ENCODE results near the gene DGUOK. TPM values are rescaled to one million over a fixed set of nuclear protein-coding genes. Genes with fewer than 3 reads are reported as not detected.
A peak's percentile ranks its signal among the peaks of the same experiment; 100 is the strongest.
"Not testable (repeated sequence)": the region's sequence is repeated elsewhere in the genome, so short reads cannot be mapped to it uniquely, and the experiment has no call there.

Gene DGUOK
- 18.1 TPM for total RNA-seq
- long read RNA-seq, transcript DGUOK-208 (6 exons, 1,029 nt): minor isoform, 5 of 36 reads
- long read RNA-seq, transcript DGUOK-201 (7 exons, 1,144 nt): major isoform, 17 of 36 reads
- long read RNA-seq, partial matches to known transcripts: 1 of 36 reads
- long read RNA-seq, other reads (novel, unspliced or antisense): 6 of 36 reads

GRCh38 chr2:73926493-73927327, at the start of gene DGUOK:
Gene DGUOK, plus strand, starts transcription at chr2:73926880. Its CDS starts 31 bp downstream, at chr2:73926911.
- peak; percentile 100 for ATAC-seq
- peak; percentile 97 for DNase-seq
- intact Hi-C loops (cut with micrococcal nuclease): no loop called here

- peak; percentile 50 for ATAC-seq
- no peak for DNase-seq
- intact Hi-C loops (cut with micrococcal nuclease): no loop called here
Measured at GRCh38 chr2:73877071-73877802, 49.4 kb upstream of the DGUOK start.

DNA sequence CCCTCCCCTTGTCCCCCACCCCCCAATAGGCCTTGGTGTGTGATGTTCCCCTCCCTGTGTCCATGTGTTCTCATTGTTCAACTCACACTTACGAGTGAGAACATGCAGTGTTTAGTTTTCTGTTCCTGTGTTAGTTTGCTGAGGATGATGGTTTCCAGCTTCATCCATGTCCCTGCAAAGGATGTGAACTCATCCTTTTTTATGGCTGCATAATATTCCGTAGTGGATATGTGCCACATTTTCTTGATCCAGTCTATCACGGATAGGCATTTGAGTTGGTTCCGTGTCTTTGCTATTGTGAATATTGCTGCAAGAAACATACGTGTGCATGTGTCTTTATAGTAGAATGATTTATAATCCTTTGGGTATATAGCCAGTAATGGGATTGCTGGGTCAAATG, 48.7 kb upstream of the DGUOK start:
- intact Hi-C loops (cut with micrococcal nuclease); ATAC-seq; DNase-seq: not testable (repeated sequence)

DNA sequence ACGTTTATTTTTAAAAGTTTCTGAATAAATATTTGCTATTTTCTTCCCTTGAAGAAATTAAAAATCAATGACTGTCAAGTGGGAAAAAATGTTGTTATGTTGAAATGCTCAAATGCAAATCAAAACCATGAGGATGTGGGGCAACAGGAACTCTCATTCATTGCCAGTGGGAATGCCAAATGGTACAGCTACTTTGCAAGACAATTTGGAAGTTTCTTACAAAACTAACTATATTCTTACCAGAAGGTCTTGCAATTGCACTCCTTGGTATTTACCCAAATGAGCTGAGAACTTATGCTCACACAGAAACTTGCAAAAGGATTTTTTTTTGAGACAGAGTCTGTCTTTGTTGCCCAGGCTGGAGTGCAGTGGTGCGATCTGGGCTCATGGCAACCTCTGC, 41.3 kb upstream of the DGUOK start:
- intact Hi-C loops (cut with micrococcal nuclease): no loop called here
- DNase-seq (no peak), ATAC-seq (no peak)

- ATAC-seq: no peak
- intact Hi-C loops (cut with micrococcal nuclease): no loop called here
Measured at GRCh38 chr2:73886357-73886756, 40.3 kb upstream of the DGUOK start.

GRCh38 chr2:73887596-73888353, 38.9 kb upstream of the DGUOK start:
- intact Hi-C loops (cut with micrococcal nuclease); ATAC-seq; DNase-seq: not testable (repeated sequence)

More at GRCh38 chr2:73886357-73886756, 40.3 kb upstream of the DGUOK start:
- DNase-seq: no peak

DNA sequence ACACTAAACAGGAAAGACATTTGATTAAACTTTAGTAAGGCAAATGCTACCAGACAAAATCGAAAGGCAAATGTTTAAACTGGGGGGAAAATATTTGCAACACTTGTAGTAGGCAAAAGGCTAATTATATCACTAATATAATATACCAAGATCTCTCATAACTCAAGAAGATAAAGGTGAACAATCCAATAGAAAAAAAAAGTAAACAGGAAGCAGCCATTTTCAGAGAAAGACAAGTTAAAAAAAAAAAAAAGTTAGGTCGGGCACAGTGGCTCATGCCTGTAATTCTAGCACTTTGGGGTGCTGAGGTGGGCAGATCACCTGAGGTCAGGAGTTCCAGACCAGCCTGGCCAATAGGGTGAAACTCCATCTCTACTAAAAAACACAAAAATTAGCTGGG, 38.3 kb upstream of the DGUOK start:
- no peak for ATAC-seq
- DNase-seq: no peak
- intact Hi-C loops (cut with micrococcal nuclease): no loop called here

GRCh38 chr2:73889206-73889605, 37.5 kb upstream of the DGUOK start:
- intact Hi-C loops (cut with micrococcal nuclease): no loop called here
- ATAC-seq: no peak
- DNase-seq: no peak

GRCh38 chr2:73890301-73891092, 36.2 kb upstream of the DGUOK start:
- ATAC-seq (no peak), DNase-seq (no peak)
- intact Hi-C loops (cut with micrococcal nuclease): no loop called here

DNA sequence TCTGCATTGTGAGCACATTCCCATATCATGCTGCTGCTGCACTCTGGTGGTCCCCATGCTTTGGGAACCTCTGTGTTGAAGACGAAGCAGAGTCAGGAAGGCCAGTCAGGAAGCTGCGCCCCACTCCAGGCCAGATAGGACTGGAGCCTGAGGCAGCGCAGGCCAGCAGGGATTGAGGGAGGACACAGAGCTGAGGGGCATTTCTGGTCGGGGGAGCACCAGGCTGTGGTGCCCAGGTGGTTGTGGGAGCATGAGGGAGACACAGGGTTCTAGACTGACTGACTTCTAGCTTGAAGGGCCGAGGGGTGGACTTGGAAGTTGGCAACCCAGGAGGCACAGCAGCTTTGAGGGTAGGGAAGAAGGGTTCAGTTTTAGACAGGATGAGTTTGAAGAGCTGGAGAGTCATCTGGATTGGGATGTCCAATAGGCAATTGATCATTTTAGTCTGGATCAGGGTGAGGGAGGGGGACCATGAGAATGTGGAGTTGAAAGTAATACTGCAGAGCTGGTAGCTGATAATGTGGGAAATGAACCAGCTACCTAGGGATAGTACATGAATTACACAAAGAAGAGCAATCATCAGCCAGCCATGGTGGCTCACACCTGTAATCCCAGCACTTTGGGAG, 35.3 kb upstream of the DGUOK start:
- intact Hi-C loops (cut with micrococcal nuclease): no loop called here
- no peak for ATAC-seq
- no peak for DNase-seq

GRCh38 chr2:73892631-73893329, 33.9 kb upstream of the DGUOK start, which contains the start of gene ACTG2:
Gene ACTG2, plus strand, starts transcription at chr2:73893008. Its CDS starts 8,304 bp downstream, at chr2:73901312.
- intact Hi-C loops (cut with micrococcal nuclease): no loop called here

GRCh38 chr2:73893764-73894474, 32.8 kb upstream of the DGUOK start:
- DNase-seq (no peak), ATAC-seq (no peak)
- intact Hi-C loops (cut with micrococcal nuclease): no loop called here

More at GRCh38 chr2:73892631-73893329, 33.9 kb upstream of the DGUOK start, which contains the start of gene ACTG2:
- ATAC-seq: no peak
- DNase-seq: no peak

GRCh38 chr2:73894475-73894850, 32.2 kb upstream of the DGUOK start:
- ATAC-seq (no peak), DNase-seq (no peak)
- intact Hi-C loops (cut with micrococcal nuclease): no loop called here

DNA sequence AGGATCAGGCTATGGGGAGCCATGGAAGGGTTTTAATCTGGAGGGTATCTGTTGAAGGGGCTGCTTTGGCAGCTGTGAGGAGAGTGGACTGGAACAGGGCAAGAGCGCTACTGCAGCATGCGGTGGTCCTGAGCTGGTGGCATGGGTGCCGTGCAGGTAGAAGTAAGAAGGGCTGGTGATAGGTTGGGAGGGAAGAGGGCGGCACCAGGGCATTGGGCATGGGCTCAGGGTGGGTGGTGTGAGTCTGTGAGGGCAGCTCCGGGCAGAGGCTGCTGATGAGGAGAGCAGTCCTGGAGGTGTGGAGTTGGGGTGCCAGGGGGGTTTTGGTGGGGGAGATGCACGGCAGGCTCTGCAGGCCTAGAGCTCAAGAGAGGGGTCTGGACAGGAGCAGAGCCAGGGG, 31.8 kb upstream of the DGUOK start:
- ATAC-seq (no peak), DNase-seq (no peak)
- intact Hi-C loops (cut with micrococcal nuclease): no loop called here

DNA sequence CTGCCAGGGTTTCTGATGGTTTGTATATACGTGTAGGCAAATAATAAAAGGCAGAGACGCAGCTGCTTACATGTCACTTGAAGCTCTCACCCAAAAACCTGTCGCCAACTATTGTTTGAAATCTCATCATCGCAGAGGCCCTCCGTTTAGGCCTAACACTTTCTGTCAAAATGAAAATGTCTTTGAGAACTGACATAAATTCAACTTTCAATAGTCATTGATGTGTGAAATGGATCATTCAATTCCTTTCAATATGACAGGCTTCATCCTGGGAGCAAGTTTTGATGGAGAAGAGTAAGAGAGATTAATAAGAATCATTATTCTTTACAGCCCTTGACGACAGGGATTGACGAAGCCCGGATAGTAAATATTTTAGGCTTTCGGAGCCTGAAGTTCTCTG, 31.2 kb upstream of the DGUOK start:
- intact Hi-C loops (cut with micrococcal nuclease): no loop called here
- ATAC-seq (no peak), DNase-seq (no peak)

- ATAC-seq: peak; percentile 43
- no peak for DNase-seq
- intact Hi-C loops (cut with micrococcal nuclease): no loop called here
Measured at GRCh38 chr2:73896362-73897239, 30.1 kb upstream of the DGUOK start.

Data from left ventricle myocardium superior (tissue), 1 donor.